Measurements from ENCODE around the gene CLRN3. TPM values are rescaled to one million over a fixed set of nuclear protein-coding genes. Genes with fewer than 3 reads are reported as not detected.

CLRN3 gene
- total RNA-seq, 4 donors from 2014 or later, result 0.27 TPM; not detected in 3

- intact Hi-C loops (cut with DNase I; ENCODE audit: low total_unique reads), result no loop called here
- no peak for DNase-seq
- no peak overlapping the region for H3K27ac ChIP-seq
These were observed 35.5 kb upstream of the CLRN3 start for GRCh38 chr10:127928021-127928806.

GRCh38 chr10:127926455-127926854 is 33.7 kb upstream of the CLRN3 start:
- H3K4me1 ChIP-seq, result peaks cover 12 to 21% of the 10 kb centered on the region in 2 donors

More at GRCh38 chr10:127928021-127928806, 35.5 kb upstream of the CLRN3 start:
- Histone ChIP-seq H3K4me3 (no peak overlapping the region), H3K36me3 (no peaks in the 10 kb centered on the region), H3K27me3 (no peaks in the 10 kb centered on the region), H3K9me3 (no peaks in the 10 kb centered on the region), H3K4me1 (peaks cover 2 to 6% of the 10 kb centered on the region in 2 donors)
- ATAC-seq, result no peak
- no peak for TF ChIP-seq CTCF (IDR thresholded peaks at IDR 0.05 in 4 of 5, conservative IDR thresholded peaks at IDR 0.05 in 1 of 5)
- no peak for TF ChIP-seq POLR2A (IDR thresholded peaks at IDR 0.05)
- in situ Hi-C loops (cut with MboI; ENCODE audit: low sequenced_read_pairs in 4 of 4), result no loop called here

GRCh38 chr10:127925471-127926207 is 32.9 kb upstream of the CLRN3 start:
- Histone ChIP-seq H3K27ac (no peak overlapping the region), H3K4me3 (no peak overlapping the region), H3K27me3 (no peaks in the 10 kb centered on the region), H3K9me3 (no peaks in the 10 kb centered on the region), H3K4me1 (peaks cover 15 to 29% of the 10 kb centered on the region in 2 donors), H3K36me3 (no peaks in the 10 kb centered on the region)
- no peak for TF ChIP-seq CTCF (IDR thresholded peaks at IDR 0.05 in 4 of 5, conservative IDR thresholded peaks at IDR 0.05 in 1 of 5)
- TF ChIP-seq POLR2A (IDR thresholded peaks at IDR 0.05), result no peak
- no peak for DNase-seq
- intact Hi-C loops (cut with DNase I; ENCODE audit: low total_unique reads), result no loop called here
- ATAC-seq, result no peak
- in situ Hi-C loops (cut with MboI; ENCODE audit: low sequenced_read_pairs in 4 of 4), result no loop called here

More at GRCh38 chr10:127926455-127926854, 33.7 kb upstream of the CLRN3 start:
- ATAC-seq (no peak), DNase-seq (no peak)
- no peak overlapping the region for H3K4me3 ChIP-seq
- no peaks in the 10 kb centered on the region for H3K36me3 ChIP-seq
- intact Hi-C loops (cut with DNase I; ENCODE audit: low total_unique reads), result no loop called here
- H3K27ac ChIP-seq, result no peak overlapping the region
- H3K27me3 ChIP-seq, result no peaks in the 10 kb centered on the region
- no peaks in the 10 kb centered on the region for H3K9me3 ChIP-seq
- in situ Hi-C loops (cut with MboI; ENCODE audit: low sequenced_read_pairs in 4 of 4), result no loop called here
- TF ChIP-seq POLR2A (IDR thresholded peaks at IDR 0.05), result no peak
- no peak for TF ChIP-seq CTCF (IDR thresholded peaks at IDR 0.05 in 4 of 5, conservative IDR thresholded peaks at IDR 0.05 in 1 of 5)

GRCh38 chr10:127923646-127924045 is 30.9 kb upstream of the CLRN3 start:
- H3K27me3 ChIP-seq, result no peaks in the 10 kb centered on the region
- no peak for TF ChIP-seq POLR2A (IDR thresholded peaks at IDR 0.05)
- ATAC-seq (no peak), DNase-seq (no peak)
- no peaks in the 10 kb centered on the region for H3K36me3 ChIP-seq
- no peaks in the 10 kb centered on the region for H3K9me3 ChIP-seq
- H3K4me3 ChIP-seq, result no peak overlapping the region
- intact Hi-C loops (cut with DNase I; ENCODE audit: low total_unique reads), result no loop called here
- in situ Hi-C loops (cut with MboI; ENCODE audit: low sequenced_read_pairs in 4 of 4), result no loop called here
- H3K4me1 ChIP-seq, result peaks cover 35 to 48% of the 10 kb centered on the region in 2 donors
- H3K27ac ChIP-seq, result peak overlapping the region; percentile 20 to 73 (median 62)

Data from gastrocnemius medialis (tissue), 4 donors.